ENCODE results near the gene CEMP1.
"Not testable (repeated sequence)": the region's sequence is repeated elsewhere in the genome, so short reads cannot be mapped to it uniquely, and the experiment has no call there.

Gene CEMP1, protein sequence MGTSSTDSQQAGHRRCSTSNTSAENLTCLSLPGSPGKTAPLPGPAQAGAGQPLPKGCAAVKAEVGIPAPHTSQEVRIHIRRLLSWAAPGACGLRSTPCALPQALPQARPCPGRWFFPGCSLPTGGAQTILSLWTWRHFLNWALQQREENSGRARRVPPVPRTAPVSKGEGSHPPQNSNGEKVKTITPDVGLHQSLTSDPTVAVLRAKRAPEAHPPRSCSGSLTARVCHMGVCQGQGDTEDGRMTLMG

DNA sequence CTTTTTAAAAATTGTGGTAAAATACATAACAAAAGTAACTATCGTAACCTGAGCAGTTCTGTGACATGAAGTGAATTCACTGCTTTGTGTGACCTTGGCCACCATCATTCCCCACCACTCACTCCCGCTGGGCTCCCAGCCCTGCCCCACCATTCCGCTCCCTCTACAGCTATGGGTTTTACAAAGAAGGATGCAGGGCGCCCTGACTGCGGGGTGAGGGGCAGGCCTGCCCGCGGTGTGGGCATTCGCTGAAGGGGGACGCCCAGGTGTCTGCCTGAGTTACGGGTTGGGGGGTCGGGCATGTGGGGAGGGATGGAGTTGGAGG lies at the start of gene CEMP1:
Gene CEMP1, minus strand, starts transcription at position 38 of the 325 bp plus-strand sequence. CDS start 335 bp downstream, outside the sequence.
- no peak for DNase-seq

DNA sequence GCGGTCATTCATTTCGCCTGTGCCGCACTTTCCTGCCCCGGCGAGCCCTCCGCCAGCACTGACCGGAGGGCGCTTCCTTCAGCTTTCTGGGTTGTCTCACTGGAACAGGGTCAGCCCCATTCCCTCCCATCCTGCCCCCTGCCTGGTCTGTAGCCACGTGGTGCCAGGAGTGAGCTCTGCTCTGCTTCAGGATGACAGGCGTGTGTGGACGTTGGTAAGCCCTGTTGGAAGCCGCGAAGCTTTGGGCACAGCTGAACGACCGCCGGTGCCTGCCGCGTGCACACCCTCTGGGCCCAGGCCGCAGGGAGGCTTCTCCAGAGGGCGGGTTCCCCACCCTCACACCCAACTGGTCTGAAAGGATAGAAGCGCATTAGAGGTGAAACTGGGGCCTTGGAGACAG lies 49.6 kb upstream of the CEMP1 start:
- DNase-seq: not testable (repeated sequence)

DNA sequence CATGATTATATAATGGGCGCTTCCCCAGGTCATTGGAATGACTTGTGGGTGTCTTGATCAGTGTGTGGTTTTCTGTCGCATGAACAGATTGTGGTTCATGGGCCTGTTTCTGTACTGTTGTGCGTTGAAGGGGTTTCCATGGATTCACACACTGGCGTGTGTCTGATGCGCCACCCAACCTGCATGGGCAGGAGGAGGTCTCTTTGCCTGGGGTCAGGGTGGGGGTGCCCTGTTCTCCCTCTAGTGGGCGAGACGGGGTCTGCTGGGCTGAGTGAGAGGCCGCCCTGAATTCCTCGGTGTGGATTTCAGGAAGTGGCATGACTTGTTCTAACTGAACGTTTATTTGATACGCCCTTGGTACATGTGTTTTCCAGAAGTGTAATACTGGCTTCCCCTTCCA lies 48.9 kb upstream of the CEMP1 start:
- DNase-seq: peak; percentile 44

DNA sequence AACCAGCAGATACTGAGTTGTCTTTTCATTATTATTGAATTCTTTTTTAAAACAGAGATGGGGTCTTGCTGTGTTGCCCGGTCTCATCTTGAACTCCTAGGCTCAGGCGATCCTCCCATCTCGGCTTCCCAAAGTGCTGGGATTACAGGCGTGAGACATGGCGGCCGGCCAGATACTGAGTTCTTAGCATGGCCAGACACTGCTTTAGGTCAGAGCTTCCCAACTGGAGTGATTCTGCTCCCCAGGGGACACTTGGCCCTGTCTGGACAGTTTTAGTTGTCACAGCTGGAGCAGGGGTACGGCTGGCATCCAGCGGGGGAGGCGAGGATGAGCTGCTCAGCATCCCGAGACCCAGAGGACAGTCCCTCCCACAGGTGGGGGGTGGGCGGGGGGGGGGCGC lies 47.7 kb upstream of the CEMP1 start:
- DNase-seq: not testable (repeated sequence)

DNA sequence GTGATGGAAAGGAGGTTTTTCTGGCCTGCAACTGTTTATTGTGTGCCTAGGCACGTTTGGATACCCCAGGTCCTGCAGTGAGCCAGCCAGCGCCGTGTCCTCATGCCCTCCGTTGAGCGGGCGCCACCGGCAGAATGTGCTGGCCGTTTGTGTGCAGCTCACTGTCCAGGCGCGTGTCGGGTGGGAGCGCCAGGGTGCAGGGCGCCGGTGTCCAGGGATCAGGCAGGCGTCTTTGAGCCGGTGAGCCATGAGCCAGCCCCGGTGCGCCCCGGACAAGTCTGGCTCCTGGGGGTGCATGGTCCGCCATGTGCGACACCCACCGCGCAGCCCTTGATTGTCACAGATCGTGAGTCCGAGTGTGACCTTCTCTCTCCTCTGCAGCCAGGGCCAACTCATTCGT lies 45.8 kb upstream of the CEMP1 start:
- DNase-seq: not testable (repeated sequence)

DNA sequence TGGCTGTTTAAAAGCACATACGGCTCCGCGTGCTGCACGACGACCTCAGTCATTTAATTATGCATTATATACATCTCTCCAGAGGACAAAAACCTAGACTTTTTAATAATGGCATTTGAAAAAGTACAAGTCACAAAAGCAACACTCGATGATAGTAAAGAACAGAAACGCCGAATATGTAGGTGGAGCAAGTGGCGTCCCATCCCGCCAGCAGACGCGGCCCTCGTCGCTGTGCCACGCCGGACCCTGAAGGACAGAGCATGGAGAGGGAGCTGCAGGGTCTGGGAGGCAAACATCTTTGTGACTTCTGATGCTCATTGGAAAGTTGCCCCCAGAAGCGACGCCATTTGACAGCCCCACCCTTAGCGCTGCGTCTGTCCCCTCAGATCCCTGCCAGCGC lies 44.6 kb upstream of the CEMP1 start:
- not testable (repeated sequence) for DNase-seq

DNA sequence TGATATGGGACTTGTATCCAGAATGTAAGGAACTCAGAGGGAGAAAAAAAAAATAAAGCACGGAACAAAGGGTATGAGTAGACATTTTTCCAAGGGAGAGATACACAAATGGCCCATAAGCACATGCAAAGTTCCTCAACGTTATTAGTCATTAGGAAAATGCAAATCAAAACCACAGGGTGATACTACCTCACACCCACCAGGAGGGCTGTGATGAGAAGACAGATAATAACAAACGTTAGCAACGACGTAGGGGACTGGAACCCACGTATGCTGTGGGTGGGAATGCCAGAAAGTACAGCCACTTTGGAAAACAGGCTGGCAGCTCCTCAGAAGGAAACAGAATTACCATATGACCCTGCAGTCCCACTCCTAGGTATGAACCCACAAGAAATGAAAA lies 41.5 kb upstream of the CEMP1 start:
- DNase-seq: not testable (repeated sequence)

DNA sequence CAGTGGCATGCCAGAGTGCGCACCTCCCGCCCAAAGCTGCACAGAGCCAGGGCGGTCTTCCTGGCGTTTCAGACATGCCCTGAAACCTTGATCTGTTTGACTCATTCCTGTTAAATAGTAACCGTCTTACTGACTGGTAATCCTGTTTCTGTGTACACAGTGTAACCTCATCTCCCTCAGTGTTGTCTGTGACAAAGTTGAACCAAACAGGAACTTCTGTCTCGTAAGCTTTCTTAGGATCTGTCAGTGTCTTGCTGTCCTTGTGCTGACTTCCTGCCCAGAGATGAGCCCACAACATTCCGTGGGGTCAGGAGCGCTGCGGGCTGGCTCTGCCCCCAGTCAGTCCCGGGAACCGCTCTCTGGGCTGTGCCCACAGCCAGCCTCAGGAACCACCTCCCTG lies 37.4 kb upstream of the CEMP1 start:
- not testable (repeated sequence) for DNase-seq

DNA sequence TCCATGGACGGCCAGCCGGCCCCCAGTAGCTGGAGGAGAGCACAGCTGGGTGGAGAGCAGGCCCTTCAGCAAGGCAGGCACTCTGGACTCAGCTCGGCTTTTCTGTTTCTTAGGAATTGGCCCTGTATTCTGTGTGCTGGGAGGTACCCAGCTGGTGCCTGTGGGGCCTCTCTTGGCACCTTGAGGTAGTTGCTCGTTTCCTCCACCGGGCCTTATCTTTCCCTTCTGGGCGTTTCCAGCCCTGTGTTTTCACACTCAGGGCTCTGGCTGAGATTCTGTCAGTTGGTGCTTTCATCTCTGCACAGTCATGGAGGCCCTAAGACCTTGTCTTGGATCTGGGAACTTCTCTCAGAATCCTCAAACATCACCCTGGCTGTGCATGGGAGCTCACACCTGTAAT lies 36.3 kb upstream of the CEMP1 start:
- DNase-seq: not testable (repeated sequence)

DNA sequence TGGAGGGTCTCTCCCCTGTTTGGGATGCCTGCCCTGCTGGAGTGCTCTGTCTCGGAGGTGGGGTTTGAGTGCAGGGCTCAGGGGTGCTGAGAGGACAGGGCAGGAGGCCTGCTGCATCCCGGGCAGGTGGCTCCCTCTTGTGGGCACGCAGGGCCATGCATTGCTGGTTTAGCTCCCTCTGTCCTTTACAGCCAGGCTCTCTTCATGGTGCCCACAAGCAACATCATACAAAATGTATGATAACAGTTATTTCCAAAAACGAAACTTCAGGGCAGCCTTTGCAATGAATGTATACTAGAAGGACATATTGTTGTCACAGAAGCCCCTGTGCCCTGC lies 29.6 kb upstream of the CEMP1 start:
- not testable (repeated sequence) for DNase-seq

DNA sequence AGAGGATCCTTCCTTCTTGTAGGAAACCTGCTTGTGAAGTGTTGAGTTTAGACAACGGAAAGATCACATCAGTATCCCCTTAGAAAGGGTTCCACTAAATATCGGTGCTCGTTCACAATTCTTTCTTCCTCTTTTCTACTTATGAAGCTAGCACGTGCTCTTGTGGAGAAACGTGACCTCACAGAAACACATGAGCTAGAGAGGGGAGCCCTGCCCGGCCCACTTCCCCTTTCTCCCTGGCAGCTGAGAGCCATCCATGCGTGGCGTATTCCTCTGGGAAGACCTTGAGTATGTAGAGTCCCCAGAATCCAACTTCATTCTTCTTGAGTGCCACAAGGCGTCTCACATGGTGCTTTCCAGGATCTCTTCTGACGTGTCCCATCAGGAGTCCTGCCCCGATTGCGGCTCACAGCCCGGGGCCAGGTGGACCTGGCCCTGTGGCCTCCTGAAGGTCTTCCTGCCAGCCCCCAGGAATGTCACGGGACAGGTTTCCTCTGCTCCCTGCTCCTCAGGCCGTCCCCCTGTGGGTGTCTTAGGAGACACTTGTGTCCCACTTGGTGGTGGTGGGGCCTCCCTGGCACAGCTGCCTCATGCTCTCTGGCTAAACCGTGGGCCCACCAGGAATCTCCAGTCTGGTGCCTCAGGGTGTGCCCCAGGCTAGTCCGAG lies 29.1 kb upstream of the CEMP1 start:
- DNase-seq: not testable (repeated sequence)

DNA sequence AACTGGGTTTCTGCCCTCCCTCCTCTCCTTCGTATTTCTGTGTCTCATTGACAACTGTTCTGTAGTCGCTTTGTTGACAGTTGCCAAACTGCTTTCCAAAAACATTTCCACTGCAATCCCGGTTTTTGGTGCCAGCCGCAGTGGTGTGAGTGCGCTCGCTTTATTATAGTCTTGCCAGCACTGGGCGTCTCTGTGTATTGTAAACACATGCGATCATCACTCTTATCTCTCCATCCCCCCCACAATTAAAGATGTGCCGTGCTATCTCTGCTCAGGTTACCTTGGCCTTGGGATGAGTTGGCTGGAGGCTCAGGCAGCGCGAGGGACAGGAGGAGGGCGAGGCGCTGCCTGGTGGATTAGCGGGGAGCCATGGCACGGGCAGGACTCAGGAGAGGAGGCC lies 25.9 kb upstream of the CEMP1 start:
- DNase-seq: not testable (repeated sequence)

DNA sequence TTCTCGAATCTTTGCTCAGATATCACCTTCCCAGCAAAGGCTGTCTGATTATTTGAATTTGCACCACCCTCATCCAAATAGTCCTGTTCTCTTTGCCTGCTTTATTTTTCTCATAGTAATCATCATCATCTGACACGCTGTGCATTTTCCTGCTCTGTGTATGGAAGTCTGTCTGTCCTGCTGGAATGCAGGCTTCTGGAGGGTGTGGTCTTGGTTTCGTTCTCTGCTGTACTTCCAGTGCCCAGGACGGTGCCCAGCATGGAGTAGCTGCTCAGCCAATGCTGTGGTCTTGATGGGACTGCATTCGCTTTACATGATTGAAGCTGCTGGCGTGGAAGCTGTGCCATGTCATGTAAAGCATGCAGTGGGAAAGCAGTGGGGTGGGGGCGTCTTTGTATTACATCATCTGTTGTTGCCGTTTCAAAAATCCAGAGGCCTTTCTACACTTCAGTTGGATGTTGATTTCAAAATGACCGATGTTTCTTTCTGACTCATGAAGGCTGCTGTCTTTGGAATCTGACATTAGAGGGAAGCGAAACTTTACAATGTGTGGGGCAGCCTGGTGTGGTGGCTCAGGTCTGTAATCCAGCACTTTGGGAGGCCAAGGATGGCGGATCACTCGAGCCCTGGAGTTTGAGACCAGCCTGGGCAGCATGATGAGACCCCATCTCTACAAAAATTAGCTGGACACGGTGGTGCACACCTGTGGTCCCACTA lies 23.7 kb upstream of the CEMP1 start:
- DNase-seq: not testable (repeated sequence)

DNA sequence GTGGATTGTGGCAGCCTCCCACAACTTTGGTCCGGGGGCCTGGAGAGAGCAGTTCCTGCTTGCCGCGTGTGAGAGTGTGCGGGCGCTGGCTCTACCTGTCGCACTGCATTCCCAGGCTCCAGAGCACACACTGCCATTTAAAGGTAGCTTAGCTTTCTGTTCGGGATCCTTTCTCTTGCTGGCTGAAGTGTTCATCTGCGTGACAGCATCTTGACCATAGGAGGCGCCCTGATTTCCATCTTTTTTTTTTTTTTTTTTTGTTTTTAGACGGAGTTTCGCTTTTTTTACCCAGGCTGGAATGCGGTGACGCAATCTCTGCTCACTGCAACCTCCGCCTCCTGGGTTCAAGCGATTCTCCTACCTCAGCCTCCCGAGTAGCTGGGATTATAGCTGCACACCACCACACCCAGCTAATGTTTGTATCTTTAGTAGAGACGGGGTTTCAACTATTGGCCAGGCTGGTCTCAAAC lies 20.2 kb upstream of the CEMP1 start:
- not testable (repeated sequence) for DNase-seq

DNA sequence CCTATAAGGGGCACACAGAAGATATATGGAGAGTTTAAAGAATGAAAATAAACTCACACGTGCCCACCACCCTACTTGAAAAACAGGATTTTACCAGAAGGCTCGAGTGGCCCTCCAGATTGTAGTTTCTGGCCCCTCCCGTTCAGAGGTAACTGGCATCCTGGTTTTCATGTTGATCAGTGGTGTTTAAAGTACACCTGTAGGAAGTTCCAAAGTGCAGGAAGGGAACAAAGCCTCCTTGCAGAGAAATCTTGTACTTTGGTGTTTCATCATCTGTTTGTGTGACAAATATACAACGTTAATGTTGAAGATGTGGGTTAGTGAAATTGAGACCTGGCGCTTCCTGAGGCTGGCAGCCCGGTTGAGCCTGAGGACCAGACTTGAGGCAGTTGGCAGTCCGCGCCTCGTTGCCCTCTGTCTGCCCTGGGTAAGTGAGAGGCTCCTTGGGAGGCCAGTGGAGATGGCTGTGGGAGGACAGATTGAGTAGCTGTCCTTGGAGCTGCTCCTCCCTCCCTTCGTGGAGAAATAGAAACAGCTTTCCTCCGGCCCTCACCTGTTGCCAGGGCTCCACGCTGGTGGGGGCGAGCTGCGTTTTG lies 19.2 kb upstream of the CEMP1 start:
- not testable (repeated sequence) for DNase-seq

DNA sequence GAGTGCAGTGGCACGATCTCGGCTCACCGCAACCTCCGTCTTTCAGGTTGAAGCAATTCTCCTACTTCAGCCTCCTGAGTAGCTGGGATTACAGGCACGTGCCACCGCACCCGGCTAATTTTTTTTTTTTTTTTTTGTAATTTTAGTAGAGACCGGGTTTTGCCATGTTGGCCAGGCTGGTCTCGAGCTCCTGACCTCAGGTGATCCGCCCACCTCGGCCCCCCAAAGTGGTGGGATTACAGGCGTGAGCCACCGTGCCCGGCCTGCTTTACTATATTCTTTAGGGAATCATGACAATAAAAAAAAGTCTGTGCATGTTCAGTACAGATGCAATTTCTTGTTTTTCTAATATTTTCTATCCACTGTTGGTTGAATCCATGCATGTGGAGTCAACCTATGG lies 12.6 kb upstream of the CEMP1 start:
- not testable (repeated sequence) for DNase-seq

DNA sequence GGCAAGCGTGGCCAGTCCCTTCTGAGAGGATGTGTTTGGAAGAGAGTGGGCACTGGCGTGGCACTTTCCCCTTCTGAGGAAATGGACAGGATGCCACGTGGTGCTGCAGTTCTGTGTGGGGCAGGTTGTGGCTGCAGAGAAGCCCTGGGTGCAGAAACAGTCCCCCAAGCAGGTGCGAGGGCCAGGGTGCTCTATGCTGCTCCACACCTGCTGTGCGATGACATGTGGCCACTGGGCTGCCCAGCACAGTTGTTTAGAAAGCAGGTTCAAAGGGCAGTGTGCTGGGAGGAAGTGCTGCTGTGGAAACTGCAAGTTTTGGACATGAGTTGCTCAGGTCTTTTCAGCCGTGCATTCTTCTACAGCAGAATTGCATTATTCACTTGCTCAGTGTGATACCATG lies 10.2 kb upstream of the CEMP1 start:
- DNase-seq: not testable (repeated sequence)

DNA sequence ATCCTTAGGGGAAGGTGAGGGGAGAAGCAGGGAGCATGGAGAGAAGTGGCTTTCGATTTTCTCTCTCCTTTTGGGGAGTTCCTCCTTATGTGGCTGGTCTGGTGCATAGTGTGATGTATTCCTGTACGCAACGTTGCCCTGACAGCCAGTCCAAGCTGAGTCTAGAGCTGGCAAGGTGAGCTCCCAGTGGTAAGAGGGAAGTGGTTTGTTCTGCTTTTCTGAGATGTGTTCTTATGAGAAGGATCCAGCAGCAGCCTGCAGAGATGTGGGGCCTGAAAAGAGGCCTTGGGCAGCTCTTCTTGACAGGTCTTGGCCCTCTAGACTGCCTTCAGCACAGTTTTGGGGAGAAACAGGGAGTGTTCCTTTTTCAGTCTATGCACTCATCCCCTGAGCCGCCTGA lies 9.7 kb upstream of the CEMP1 start:
- not testable (repeated sequence) for DNase-seq

DNA sequence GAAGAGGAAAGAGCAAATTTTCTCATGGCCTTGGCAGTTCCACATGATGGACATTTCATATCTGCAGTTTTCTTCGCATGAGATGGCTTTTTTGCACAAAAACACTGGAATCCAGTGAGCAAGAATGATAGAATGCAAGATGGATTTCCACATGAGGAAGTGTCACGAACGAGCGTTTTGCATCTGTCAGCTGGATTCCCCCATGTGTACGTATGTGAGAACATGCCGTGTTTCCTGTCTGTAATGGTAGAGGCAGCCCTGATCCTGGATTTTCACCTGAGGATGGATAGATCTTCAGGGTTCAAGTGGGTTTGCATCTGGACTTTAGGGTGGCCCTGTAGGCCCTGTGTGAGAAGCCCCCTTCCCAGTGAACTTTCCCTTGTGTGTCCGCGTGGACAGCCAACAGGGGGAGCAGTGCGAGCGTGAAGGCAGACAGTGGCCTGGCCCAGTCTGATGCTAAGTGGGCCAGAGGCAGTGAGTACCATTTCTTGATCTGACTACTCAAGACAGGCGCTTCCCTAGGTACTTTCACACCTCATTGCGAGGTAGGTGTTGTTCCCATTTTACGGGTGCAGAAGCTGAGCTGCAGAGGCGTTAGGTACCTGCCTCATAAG lies 8.7 kb upstream of the CEMP1 start:
- DNase-seq: peak; percentile 42

DNA sequence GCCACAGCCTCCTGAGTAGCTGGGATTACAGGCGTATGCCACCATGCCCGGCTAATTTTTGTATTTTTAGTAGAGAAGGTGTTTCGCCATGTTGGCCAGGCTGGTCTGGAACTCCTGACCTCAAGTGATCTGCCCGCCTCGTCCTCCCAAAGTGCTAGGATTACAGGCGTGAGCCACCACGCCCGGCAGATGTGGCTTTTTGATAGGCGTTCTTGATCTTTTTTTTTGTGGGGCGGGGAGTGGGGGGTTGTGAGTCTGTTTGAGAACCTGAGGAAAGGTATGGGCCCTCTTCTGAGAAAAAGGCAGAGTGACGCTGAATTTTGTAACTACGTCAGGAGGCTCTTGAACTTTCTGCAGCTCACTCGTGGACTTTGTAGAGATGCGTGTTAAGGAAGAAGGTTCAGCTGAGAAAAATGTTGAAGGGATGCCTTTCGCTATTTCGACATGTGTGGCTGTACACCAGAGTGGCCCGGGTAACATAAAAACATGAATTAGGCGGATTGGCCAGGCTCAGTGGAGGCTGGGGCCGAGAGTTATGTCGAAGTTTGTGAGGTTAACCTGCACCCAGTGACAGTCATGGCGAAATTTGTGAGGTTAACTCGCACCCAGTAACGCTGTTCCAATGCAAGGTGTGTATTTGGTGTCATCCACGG lies 8.1 kb upstream of the CEMP1 start:
- peak; percentile 53 for DNase-seq

DNA sequence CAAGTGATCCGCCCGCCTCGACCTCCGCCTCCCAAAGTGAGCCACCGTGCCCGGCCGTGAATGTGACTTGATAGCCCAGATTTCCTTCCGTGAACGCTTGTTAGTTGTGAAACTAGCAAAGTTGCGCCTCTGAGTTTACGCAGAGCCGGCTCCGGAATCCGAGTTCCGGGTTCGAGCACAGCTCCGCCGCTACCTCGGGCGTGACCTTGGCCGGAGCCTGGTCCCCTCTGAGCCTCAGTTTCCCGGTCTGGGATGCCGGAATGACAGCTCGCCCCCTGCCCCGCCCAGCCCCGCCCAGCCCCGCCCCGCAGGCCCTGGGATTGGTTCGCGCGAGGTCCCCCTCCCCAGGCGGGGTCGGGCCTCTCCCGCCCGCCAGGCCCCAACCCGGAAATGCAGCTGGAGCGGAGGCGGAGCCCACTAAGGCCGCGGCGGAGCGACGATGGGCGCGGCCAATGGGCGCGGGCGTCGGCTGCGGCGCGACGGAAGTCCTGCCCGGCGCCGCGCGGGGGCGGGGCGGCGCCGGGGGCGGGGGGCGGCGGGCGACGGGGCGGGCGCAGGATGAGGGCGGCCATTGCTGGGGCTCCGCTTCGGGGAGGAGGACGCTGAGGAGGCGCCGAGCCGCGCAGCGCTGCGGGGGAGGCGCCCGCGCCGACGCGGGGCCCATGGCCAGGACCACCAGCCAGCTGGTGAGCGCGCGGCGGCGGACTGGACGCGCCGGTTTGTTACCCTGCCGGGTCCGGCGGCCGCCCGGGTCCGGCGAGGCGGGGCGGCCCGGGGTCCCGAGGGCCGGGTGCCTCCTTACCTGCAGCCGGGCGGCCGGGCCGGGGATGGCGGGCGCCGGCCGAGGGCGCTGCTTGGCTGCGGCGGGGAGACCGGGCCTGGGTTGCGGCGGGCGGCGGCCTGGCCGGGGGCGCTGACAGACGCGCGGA lies 6.5 kb upstream of the CEMP1 start, which contains the start of gene PDPK1:
Gene PDPK1, plus strand, starts transcription at position 571 of the 929 bp plus-strand sequence. Its CDS starts 92 bp downstream, at position 663.
- peak; percentile 94 for DNase-seq
